Occipital lobe (tissue), 2 donors: ENCODE data around the gene SNAPC2. TPM values are rescaled to one million over a fixed set of nuclear protein-coding genes. Genes with fewer than 3 reads are reported as not detected.
"Not testable (repeated sequence)": the region's sequence is repeated elsewhere in the genome, so short reads cannot be mapped to it uniquely, and the experiment has no call there.

Experiments
- DNase-seq: peaks from one replicate; lab custom pipeline; 2025; lab: John Stamatoyannopoulos, UW
- total RNA-seq: library from RNA; depleted of rRNA; stranded (reverse); fragments of >200 nt; gene quantifications from one replicate; pipeline ENCODE4 v1.2.3, GENCODE V29; 2014

The SNAPC2 gene
- total RNA-seq, 1 donor from 2014 or later, result 6.2 TPM

- no peak for DNase-seq
Measured at GRCh38 chr19:7921302-7921966, 1.3 kb downstream of the SNAPC2 start.

GRCh38 chr19:7921967-7922835 lies 2.1 kb downstream of the SNAPC2 start:
- no peak for DNase-seq

- no peak for DNase-seq
Measured at GRCh38 chr19:7922836-7923195, 2.7 kb downstream of the SNAPC2 start.

GRCh38 chr19:7923295-7924191 lies 3.4 kb downstream of the SNAPC2 start:
- DNase-seq, result peak; percentile 43

GRCh38 chr19:7924241-7924640 lies 4.1 kb downstream of the SNAPC2 start:
- DNase-seq, result peak; percentile 43

- DNase-seq, result no peak
Measured at GRCh38 chr19:7924651-7925170, 4.6 kb downstream of the SNAPC2 start.

- peak; percentile 41 for DNase-seq
Measured at GRCh38 chr19:7925171-7925851, 5.2 kb downstream of the SNAPC2 start.

GRCh38 chr19:7926021-7926726 lies 6.0 kb downstream of the SNAPC2 start, which contains the start of gene CTXN1:
Gene CTXN1 (minus strand): TSS chr19:7926135. CDS start chr19:7925538, 597 bp downstream.
- DNase-seq, result peak; percentile 38

GRCh38 chr19:7926727-7927604 lies 6.8 kb downstream of the SNAPC2 start:
- no peak for DNase-seq

- DNase-seq, result no peak
Measured at GRCh38 chr19:7927605-7928333, 7.6 kb downstream of the SNAPC2 start.

GRCh38 chr19:7928334-7928706 lies 8.2 kb downstream of the SNAPC2 start:
- DNase-seq, result no peak

- no peak for DNase-seq
Measured at GRCh38 chr19:7928741-7929701, 8.9 kb downstream of the SNAPC2 start.

GRCh38 chr19:7930030-7930429 lies 9.9 kb downstream of the SNAPC2 start:
- not testable (repeated sequence) for DNase-seq

- DNase-seq, result no peak
Measured at GRCh38 chr19:7930765-7931164, 10.6 kb downstream of the SNAPC2 start.

GRCh38 chr19:7931221-7932061 lies 11.3 kb downstream of the SNAPC2 start:
- DNase-seq, result no peak

- no peak for DNase-seq
Measured at GRCh38 chr19:7932276-7932929, 12.3 kb downstream of the SNAPC2 start.
